ENCODE results near the gene ANAPC1. TPM values are rescaled to one million over a fixed set of nuclear protein-coding genes. Genes with fewer than 3 reads are reported as not detected.
"Not testable (repeated sequence)": the region's sequence is repeated elsewhere in the genome, so short reads cannot be mapped to it uniquely, and the experiment has no call there.

Gene ANAPC1
- total RNA-seq, 6 donors from 2014 or later, result 26.8 to 47.1 (median 36.4) TPM

- 12 to 14% methylated on average over 11 of the region's 11 CpGs for WGBS, 2 donors
These were observed 585 bp upstream of the ANAPC1 start for GRCh38 chr2:111884592-111884964.

DNA sequence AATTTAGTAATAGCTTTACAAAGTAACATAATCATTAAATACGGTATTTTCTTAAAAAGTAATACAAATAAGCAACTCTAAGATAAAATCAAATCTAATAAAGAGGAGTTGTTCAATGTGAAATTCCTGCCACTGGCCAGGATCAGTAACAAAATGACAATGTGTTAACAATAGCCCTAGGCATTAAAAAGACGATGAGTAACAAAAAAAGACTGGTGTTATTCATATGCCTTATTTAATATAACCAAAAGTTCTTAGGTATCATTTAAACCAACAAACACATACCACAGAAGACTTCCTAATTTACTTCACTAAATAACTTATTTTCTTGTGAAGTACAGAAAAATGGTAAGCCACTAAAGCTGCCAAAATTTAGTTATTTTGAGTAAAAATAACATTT is 11.2 kb downstream of the ANAPC1 start:
- 92 to 95% methylated on average over 2 of the region's 2 CpGs for WGBS, 2 donors
- not testable (repeated sequence) for ATAC-seq (ENCODE audit: low FRiP score in 2 of 2); H3K9me3 ChIP-seq; H3K4me1 ChIP-seq; H3K27me3 ChIP-seq; H3K4me3 ChIP-seq; H3K27ac ChIP-seq; DNase-seq
- H3K36me3 ChIP-seq, result peaks cover 0 to 14% (median 0%) of the 10 kb centered on the region in 4 donors

More at GRCh38 chr2:111884592-111884964, 585 bp upstream of the ANAPC1 start:
- ATAC-seq (ENCODE audit: low FRiP score in 2 of 2) (peak; percentile 24 to 27), DNase-seq (no peak)
- Histone ChIP-seq H3K27ac (peak overlapping the region; percentile 83 to 90 (median 84)), H3K4me1 (peaks cover 4 to 21% (median 8%) of the 10 kb centered on the region in 4 donors), H3K27me3 (no peaks in the 10 kb centered on the region), H3K36me3 (peaks cover 0 to 9% (median 3%) of the 10 kb centered on the region in 4 donors), H3K4me3 (peak overlapping the region; percentile 75 to 100 (median 94)), H3K9me3 (no peaks in the 10 kb centered on the region)
- TF ChIP-seq CTCF (IDR thresholded peaks at IDR 0.05) (no peak), POLR2AphosphoS5 (IDR thresholded peaks at IDR 0.05) (no peak), POLR2A (IDR thresholded peaks at IDR 0.05) (no peak), EP300 (IDR thresholded peaks at IDR 0.05) (no peak)

GRCh38 chr2:111865124-111865523 is 18.9 kb downstream of the ANAPC1 start:
- ATAC-seq (ENCODE audit: low FRiP score in 2 of 2); H3K4me3 ChIP-seq; DNase-seq; H3K36me3 ChIP-seq; H3K27me3 ChIP-seq; H3K27ac ChIP-seq; H3K9me3 ChIP-seq; H3K4me1 ChIP-seq: not testable (repeated sequence)
- 59 to 60% methylated on average over 2 of the region's 3 CpGs for WGBS, 2 donors

DNA sequence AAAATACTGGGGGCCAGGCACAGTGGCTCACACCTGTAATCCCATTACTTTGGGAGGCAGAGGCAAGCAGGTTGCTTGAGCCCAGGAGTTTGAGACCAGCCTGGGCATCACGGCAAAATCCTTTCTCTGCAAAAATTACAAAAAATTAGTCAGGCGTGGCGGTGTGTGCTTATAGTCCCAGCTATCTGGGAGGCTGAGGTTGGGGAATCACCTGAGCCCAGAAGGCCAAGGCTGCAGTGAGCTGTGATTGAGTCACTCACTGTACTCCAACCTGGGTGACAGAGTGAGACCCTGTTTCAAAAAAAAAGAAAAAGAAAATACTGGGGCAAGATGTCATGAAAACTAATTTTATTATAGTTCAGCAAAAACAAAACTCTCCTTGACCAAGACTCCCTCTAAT is 24.0 kb downstream of the ANAPC1 start:
- H3K27ac ChIP-seq; H3K9me3 ChIP-seq; ATAC-seq (ENCODE audit: low FRiP score in 2 of 2); H3K4me3 ChIP-seq; DNase-seq; H3K4me1 ChIP-seq; H3K27me3 ChIP-seq: not testable (repeated sequence)
- WGBS, 2 donors, result 91% methylated on average over 3 of the region's 3 CpGs; no CpG with 5 or more reads in 1 of the 2 donors
- H3K36me3 ChIP-seq, result peaks cover 0 to 24% (median 6%) of the 10 kb centered on the region in 4 donors

DNA sequence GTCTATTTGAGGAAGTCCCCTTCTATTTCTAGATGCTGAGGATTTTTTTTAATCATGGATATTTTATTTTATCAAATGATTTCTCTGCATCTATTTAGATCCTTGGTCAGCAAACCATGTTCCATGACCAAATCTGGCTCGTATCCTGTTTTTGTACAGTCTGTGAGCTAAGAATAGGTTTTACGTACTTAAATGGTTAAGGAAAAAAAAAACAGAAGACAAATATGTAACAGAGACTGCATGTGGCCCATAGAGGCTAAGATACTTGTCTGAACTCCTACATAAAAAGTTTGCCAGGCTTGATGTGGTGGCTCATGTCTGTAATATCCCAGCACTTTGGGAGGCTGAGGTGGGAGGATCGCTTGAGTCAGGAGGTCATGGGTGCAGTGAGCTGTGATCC is 31.4 kb downstream of the ANAPC1 start:
- WGBS, 2 donors, result 84 to 92% methylated on average over 3 of the region's 3 CpGs
- not testable (repeated sequence) for ATAC-seq (ENCODE audit: low FRiP score in 2 of 2); H3K27ac ChIP-seq

GRCh38 chr2:111850646-111851045 is 33.3 kb downstream of the ANAPC1 start:
- not testable (repeated sequence) for DNase-seq
- 11 to 19% methylated on average over 4 of the region's 4 CpGs for WGBS, 2 donors
- ATAC-seq (ENCODE audit: low FRiP score in 2 of 2), result peak in 1 of 2 donors; percentile 75

More for the DNA sequence above, 31.4 kb downstream of the ANAPC1 start:
- DNase-seq, H3K4me1 ChIP-seq, H3K9me3 ChIP-seq, H3K27me3 ChIP-seq, H3K4me3 ChIP-seq: not testable (repeated sequence)
- peaks cover 0 to 28% (median 2%) of the 10 kb centered on the region in 4 donors for H3K36me3 ChIP-seq

DNA sequence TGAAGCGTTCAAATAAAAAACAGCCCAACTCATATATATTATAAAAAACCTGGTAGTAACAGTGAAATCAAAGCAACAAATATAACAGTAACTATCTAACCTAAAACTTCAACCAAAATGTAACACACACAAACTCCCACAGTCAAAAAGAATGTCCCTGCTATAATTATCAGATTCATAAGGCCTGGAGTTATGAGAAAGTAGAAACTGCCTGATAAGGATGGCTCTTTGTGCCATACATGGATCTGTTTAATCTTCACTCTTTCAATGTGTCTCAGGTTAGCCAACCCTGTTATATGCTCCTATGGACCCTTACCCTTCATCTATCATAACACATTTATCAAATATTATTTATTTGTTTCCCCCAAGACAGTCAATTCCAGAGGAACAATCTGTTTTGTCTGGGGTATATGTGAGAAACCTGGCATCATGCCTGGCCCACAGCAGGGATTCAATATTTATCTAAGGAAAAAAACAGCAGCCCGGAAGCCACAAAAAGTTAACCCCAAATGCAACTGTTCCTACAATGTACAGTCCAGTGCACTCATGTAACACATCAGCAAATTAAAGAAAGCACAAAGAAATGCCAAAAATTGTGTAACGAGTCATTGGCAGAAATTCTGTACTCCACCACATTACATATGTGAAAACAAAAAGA is 44.2 kb downstream of the ANAPC1 start:
- not testable (repeated sequence) for H3K9me3 ChIP-seq; ATAC-seq (ENCODE audit: low FRiP score in 2 of 2); H3K4me3 ChIP-seq; DNase-seq; H3K27ac ChIP-seq; H3K4me1 ChIP-seq; H3K27me3 ChIP-seq; H3K36me3 ChIP-seq
- WGBS, 2 donors, result 49 to 59% methylated on average over 2 to 3 of the region's 3 CpGs

More at GRCh38 chr2:111850646-111851045, 33.3 kb downstream of the ANAPC1 start:
- not testable (repeated sequence) for H3K9me3 ChIP-seq, H3K27ac ChIP-seq, H3K4me1 ChIP-seq, H3K27me3 ChIP-seq, H3K4me3 ChIP-seq
- TF ChIP-seq CTCF (IDR thresholded peaks at IDR 0.05), result peak in 2 of 6 experiments; percentile 16 to 29
- peaks cover 0 to 28% (median 2%) of the 10 kb centered on the region in 4 donors for H3K36me3 ChIP-seq

- not testable (repeated sequence) for H3K4me1 ChIP-seq; DNase-seq; H3K4me3 ChIP-seq; H3K27me3 ChIP-seq; H3K27ac ChIP-seq; H3K36me3 ChIP-seq; H3K9me3 ChIP-seq; ATAC-seq (ENCODE audit: low FRiP score in 2 of 2)
- 69 to 89% methylated on average over 1 of the region's 1 CpG for WGBS, 2 donors
These were observed 45.0 kb downstream of the ANAPC1 start for GRCh38 chr2:111838992-111839391.

GRCh38 chr2:111834221-111834620 is 49.8 kb downstream of the ANAPC1 start:
- not testable (repeated sequence) for H3K27ac ChIP-seq; H3K9me3 ChIP-seq; H3K4me3 ChIP-seq; DNase-seq; H3K4me1 ChIP-seq; H3K27me3 ChIP-seq; ATAC-seq (ENCODE audit: low FRiP score in 2 of 2)
- H3K36me3 ChIP-seq, result peaks cover 0 to 16% (median 2%) of the 10 kb centered on the region in 4 donors
- WGBS, 2 donors, result 70 to 92% methylated on average over 3 of the region's 3 CpGs

DNA sequence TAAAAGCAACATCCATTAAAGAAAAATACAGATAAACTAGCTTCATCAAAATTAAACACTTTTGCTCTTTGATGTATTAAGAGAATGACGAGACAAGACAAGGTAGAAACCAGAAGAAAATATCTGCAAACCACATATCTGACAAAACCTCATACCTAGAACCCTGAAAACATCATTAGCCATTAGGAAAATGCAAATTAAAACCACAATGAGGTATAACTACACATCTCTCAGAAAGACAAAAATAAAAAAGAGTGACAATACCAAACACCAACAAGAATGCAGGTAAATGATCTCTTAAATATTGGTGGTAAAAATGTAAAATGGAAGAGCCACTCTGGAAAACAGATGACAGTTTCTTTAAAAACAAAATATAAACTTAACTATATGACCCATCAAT is 53.5 kb downstream of the ANAPC1 start:
- H3K36me3 ChIP-seq, result peaks cover 0 to 23% (median 2%) of the 10 kb centered on the region in 4 donors
- ATAC-seq (ENCODE audit: low FRiP score in 2 of 2); H3K4me3 ChIP-seq; H3K4me1 ChIP-seq; DNase-seq; H3K27me3 ChIP-seq; H3K27ac ChIP-seq; H3K9me3 ChIP-seq: not testable (repeated sequence)
- WGBS, 2 donors, result 79 to 88% methylated on average over 1 of the region's 1 CpG
